HepG2 (cell line): ENCODE results near the gene DELE1. TPM values are rescaled to one million over a fixed set of nuclear protein-coding genes. Genes with fewer than 3 reads are reported as not detected.

Source experiments
- ATAC-seq: fragments of 200-7000 bp; cut with Tn5 transposase; 3 replicates; pipeline ENCODE4 v1.9.1; 2020; ENCODE audit warnings: mild to moderate bottlenecking, moderate library complexity
- BruUV-seq: library from RNA; stranded (reverse); fragments of 400-500 nt; replicated peaks from 2 replicates; lab custom pipeline; 2021; lab: Mats Ljungman, UMichigan
- CTCF ChIA-PET: fragments of 300-600 bp; formaldehyde crosslinking; extraction: SDS; loops from one replicate; lab custom pipeline; 2021; ENCODE audit warnings: low total read pairs, inconsistent platforms, low intra/inter-chr PET ratio; lab: Yijun Ruan, JAX
- POLR2A ChIA-PET: fragments of 350-600 bp; sonication (Branson Sonifier 250); formaldehyde crosslinking; loops from one replicate; lab custom pipeline; 2020; ENCODE audit warnings: antibody characterized with exemption, inconsistent platforms; lab: Yijun Ruan, JAX
- DNase-seq: peaks from one replicate; pipeline ENCODE4 v3.0.0-alpha.2; 2015; ENCODE audit warnings: low spot score
- FAIRE-seq: peaks from 3 replicates; lab custom pipeline; 2011; peaks lifted over from hg19 to GRCh38; lab: Jason Lieb, UNC
- H2AFZ ChIP-seq: one replicate; pipeline ENCODE4 v1.6.1; 2011; ENCODE audit warnings: low read length, inconsistent platforms
- H3K27ac ChIP-seq: fragments of 300-600 bp; 3 replicates; pipeline ENCODE4 v1.8.0; 2011; ENCODE audit warnings: mixed run types, mild to moderate bottlenecking, mixed read lengths, low read length, inconsistent platforms; ENCODE audit not compliant: insufficient read depth; ENCODE audit errors: extremely low read length
- H3K27me3 ChIP-seq, 2 experiments: fragments of 200-600 bp in 1 of 2; 2 replicates in 1 of 2; 3 replicates in 1 of 2; pipeline versions ENCODE4 v1.6.0 to v1.8.0; 2011; ENCODE audit warnings: low read length in 2 of 2, mild to moderate bottlenecking in 2 of 2, moderate library complexity in 2 of 2, inconsistent platforms in 1 of 2; ENCODE audit not compliant: insufficient read depth in 2 of 2, control insufficient read depth in 1 of 2
- H3K36me3 ChIP-seq, 2 experiments: fragments of 200-600 bp in 1 of 2; replicated peaks in 1 of 2; 2 replicates in 1 of 2; 3 replicates in 1 of 2; pipeline versions ENCODE4 v1.5.1 to v1.8.0; 2011; ENCODE audit warnings: low read length in 2 of 2, inconsistent platforms in 1 of 2; ENCODE audit not compliant: insufficient read depth in 2 of 2, control insufficient read depth in 1 of 2
- H3K4me1 ChIP-seq: 2 replicates; pipeline ENCODE4 v1.5.1; 2012; ENCODE audit warnings: low read length, inconsistent platforms; ENCODE audit not compliant: insufficient read depth
- H3K4me2 ChIP-seq: 2 replicates; pipeline ENCODE4 v1.6.0; 2011; ENCODE audit warnings: low read depth, low read length, inconsistent platforms
- H3K4me3 ChIP-seq, 3 experiments: fragments of 200-600 bp in 1 of 3; sonication (generic), shearing (Covaris generic) in 1 of 3; replicated peaks in 1 of 3; 2 replicates each; pipeline ENCODE4 v1.5.1; 2011 to 2016; ENCODE audit warnings: low read length in 3 of 3, inconsistent platforms in 2 of 3, low read depth in 2 of 3, mild to moderate bottlenecking in 2 of 3, control low read depth in 1 of 3, mixed read lengths in 1 of 3; ENCODE audit not compliant: insufficient read depth in 1 of 3
- H3K79me2 ChIP-seq: one replicate; pipeline ENCODE4 v1.6.1; 2011; ENCODE audit warnings: low read length, inconsistent platforms; ENCODE audit not compliant: insufficient read depth
- H3K9ac ChIP-seq: 2 replicates; pipeline ENCODE4 v1.6.0; 2011; ENCODE audit warnings: mild to moderate bottlenecking, low read depth, low read length, inconsistent platforms; ENCODE audit not compliant: insufficient read depth
- H3K9me3 ChIP-seq: 2 replicates; pipeline ENCODE4 v1.5.1; 2012; ENCODE audit warnings: mild to moderate bottlenecking, low read length
- H4K20me1 ChIP-seq: 2 replicates; pipeline ENCODE4 v1.6.0; 2011; ENCODE audit warnings: inconsistent platforms, mild to moderate bottlenecking, low read length, moderate library complexity; ENCODE audit not compliant: insufficient read depth
- NR2F1 ChIP-seq, 2 experiments: fragments of 450-650 bp in 1 of 2; formaldehyde crosslinking in 1 of 2; IDR thresholded peaks; 2 replicates each; pipeline versions ENCODE4 v1.5.0 to v1.6.1; 2016 to 2020; ENCODE audit warnings: mild to moderate bottlenecking in 1 of 2, missing compliant biosample characterization in 1 of 2, missing genetic modification reagents in 1 of 2, moderate library complexity in 1 of 2
- NR2F6 ChIP-seq, 2 experiments: IDR thresholded peaks; 2 replicates each; pipeline ENCODE4 v1.6.1; 2016; ENCODE audit warnings: antibody characterized with exemption in 1 of 2, mild to moderate bottlenecking in 1 of 2
- RBFOX2 ChIP-seq: fragments of 200-400 bp; formaldehyde crosslinking; IDR thresholded peaks from 2 replicates; pipeline ENCODE4 v1.6.1; 2017; ENCODE audit warnings: low read depth, mild to moderate bottlenecking, low read length
- THAP8 ChIP-seq: sonication (generic); formaldehyde crosslinking; IDR thresholded peaks from 2 replicates; pipeline ENCODE4 v1.5.1; 2020; ENCODE audit warnings: missing genetic modification reagents, mild to moderate bottlenecking, borderline replicate concordance
- ZKSCAN1 ChIP-seq: fragments of 150-350 bp; IDR thresholded peaks from 2 replicates; pipeline ENCODE4 v1.6.1; 2014; ENCODE audit warnings: low read length
- ZNF274 ChIP-seq: sonication (generic); formaldehyde crosslinking; IDR thresholded peaks from 2 replicates; pipeline ENCODE4 v1.5.1; 2020; ENCODE audit warnings: mild to moderate bottlenecking, missing genetic modification reagents
- ZNF678 ChIP-seq: sonication (generic); formaldehyde crosslinking; IDR thresholded peaks from 2 replicates; pipeline ENCODE4 v1.4.0; 2020; ENCODE audit warnings: mild to moderate bottlenecking, missing genetic modification reagents
- WGBS: methylation state at CpG from one replicate; pipeline ENCODE4 v1.1.6; 2017; ENCODE audit warnings: low lambda C conversion rate; 5-methylcytosine and 5-hydroxymethylcytosine counted together
- in situ Hi-C: cut with HindIII; loops from 2 replicates; pipeline ENCODE4 v1.10.0; 2017; ENCODE audit warnings: low pct_unique_long_range_greater_than_20kb; ENCODE audit not compliant: extremely low pct_ligation_motif_present
- intact Hi-C: fragments of 100-400 bp; cut with micrococcal nuclease; formaldehyde crosslinking; loops from one replicate; pipeline ENCODE4 v1.10.0; 2022; ENCODE audit not compliant: unreplicated experiment
- polyA plus RNA-seq, 8 experiments: library from polyadenylated mRNA; depleted of rRNA in 3 of 8; stranded (reverse) in 7 of 8; unstranded in 1 of 8; fragments of >200 nt; fragmentation: Illumina TruSeq in 4 of 8; extraction: Trizol in 4 of 8; gene quantifications; 2 replicates each; pipeline versions ENCODE4 v1.2.1 to v1.2.3, GENCODE V29; 2011 to 2016; ENCODE audit warnings: low read depth in 4 of 8, missing spikeins in 1 of 8, mixed read lengths in 1 of 8; ENCODE audit not compliant: insufficient read depth in 1 of 8
- total RNA-seq, 5 experiments: library from RNA; depleted of rRNA; stranded (reverse); fragments of >200 nt; fragmentation: Illumina TruSeq; extraction: Trizol; gene quantifications; 2 replicates each; pipeline ENCODE4 v1.2.3, GENCODE V29; 2016; ENCODE audit warnings: low read depth in 1 of 5

Gene DELE1
- total and polyA plus RNA-seq, 2 of the 13 experiments (the other 11 are each of a cell fraction or from before 2014, with no cell fraction given) = 57.5 to 90.3 TPM

DNA sequence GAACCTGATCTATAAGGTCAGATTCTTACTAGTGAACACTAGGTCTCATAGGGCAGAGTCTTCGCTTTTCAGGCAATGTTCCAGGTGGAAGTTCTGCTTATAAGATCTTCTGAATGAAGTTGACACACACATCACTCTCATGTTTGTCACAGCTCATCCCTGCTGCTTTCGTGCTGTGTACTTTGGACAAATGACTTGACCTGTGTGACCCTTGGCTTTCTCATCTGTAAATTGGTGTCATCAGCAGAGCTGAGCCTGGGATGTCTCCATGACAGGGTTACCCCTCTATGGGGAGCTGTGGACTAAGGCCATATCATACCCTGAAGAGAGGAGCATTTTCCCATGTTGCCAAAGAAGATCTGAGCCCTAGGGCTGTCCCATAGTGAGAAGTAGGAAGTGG lies 2.8 kb downstream of the DELE1 start:
- CTCF ChIA-PET = no interaction called here
- H3K36me3 ChIP-seq = peaks cover 15 to 55% of the 10 kb centered on the region in 2 experiments
- WGBS = 90% methylated on average over 2 of the region's 2 CpGs
- H3K4me2 ChIP-seq = no peak overlapping the region
- FAIRE-seq (no peak), ATAC-seq (no peak), DNase-seq (no peak)
- intact Hi-C loops = loop anchor here (5.0 kb wide), 1 partner anchor 36 kb away; no protein-coding TSS in a partner anchor
- no peak overlapping the region for H3K27ac ChIP-seq
- no peak overlapping the region for H3K9ac ChIP-seq
- POLR2A ChIA-PET = no interaction called here
- H4K20me1 ChIP-seq = 0 out of 2 replicates have a peak, but pooled peaks cover 3% of the 10 kb centered on the region
- H3K9me3 ChIP-seq = no peaks in the 10 kb centered on the region
- in situ Hi-C loops = no loop called here
- peaks cover 7% of the 10 kb centered on the region for H3K79me2 ChIP-seq
- no TSS peak for BruUV-seq
- H2AFZ ChIP-seq = no peak overlapping the region
- H3K4me3 ChIP-seq = no peak overlapping the region
- no peaks in the 10 kb centered on the region for H3K27me3 ChIP-seq
- TF ChIP-seq ZNF678 (CRISPR knock-in tag) = no peak
- peak in 1 of 2 experiments; percentile 60; a peak in 2 of 4 replicates for TF ChIP-seq NR2F1 (CRISPR knock-in tag; IDR thresholded peaks at IDR 0.05)
- TF ChIP-seq ZNF274 = no peak
- TF ChIP-seq NR2F6 (IDR thresholded peaks at IDR 0.05) = peak; percentile 43; the same call in 1 of the 2 replicates
- peak; percentile 28; the same call in 1 of the 2 replicates for TF ChIP-seq NR2F6 (CRISPR knock-in tag; IDR thresholded peaks at IDR 0.05)
- TF ChIP-seq, all 625 proteins: peak for 2
- H3K4me1 ChIP-seq = peaks cover 27% of the 10 kb centered on the region

- in situ Hi-C loops = no loop called here
- Histone ChIP-seq H3K9me3 (no peaks in the 10 kb centered on the region), H3K4me3 (no peak overlapping the region)
- CTCF ChIA-PET = no interaction called here
- no peak for TF ChIP-seq THAP8 (CRISPR knock-in tag)
- TF ChIP-seq ZKSCAN1 = no peak
- 0 out of 2 replicates have a peak, but pooled peaks have one; percentile 27 for TF ChIP-seq RBFOX2
- TF ChIP-seq, all 625 proteins: peak for 1
- Histone ChIP-seq H4K20me1 (0 out of 2 replicates have a peak, but pooled peaks cover 3% of the 10 kb centered on the region), H3K9ac (no peak overlapping the region), H3K79me2 (peaks cover 7% of the 10 kb centered on the region), H3K4me2 (no peak overlapping the region), H2AFZ (no peak overlapping the region), H3K27me3 (no peaks in the 10 kb centered on the region), H3K4me1 (peaks cover 18% of the 10 kb centered on the region), H3K36me3 (peaks cover 18 to 65% of the 10 kb centered on the region in 2 experiments), H3K27ac (no peak overlapping the region)
- 100% methylated on average over 2 of the region's 8 CpGs for WGBS
- POLR2A ChIA-PET = no interaction called here
- no TSS peak for BruUV-seq
- ATAC-seq (no peak), FAIRE-seq (no peak), DNase-seq (no peak)
- intact Hi-C loops = loop anchor here (5.0 kb wide), 1 partner anchor 34 kb away; no protein-coding TSS in a partner anchor
Measured at GRCh38 chr5:141928051-141928450, 4.4 kb downstream of the DELE1 start.
